Astrocyte of the spinal cord (primary cell): ENCODE measurements around the gene HAUS5.
"Not testable (repeated sequence)": the region's sequence is repeated elsewhere in the genome, so short reads cannot be mapped to it uniquely, and the experiment has no call there.

Experiments used
- DNase-seq: peaks from one replicate; pipeline ENCODE4 v3.0.0; 2011; ENCODE audit warnings: low read depth, low spot score
- H3K4me3 ChIP-seq: 2 replicates; pipeline ENCODE4 v1.5.1; 2011; ENCODE audit warnings: low read depth, mild to moderate bottlenecking, low read length, moderate library complexity
- CTCF ChIP-seq: IDR thresholded peaks from 2 replicates; pipeline ENCODE4 v1.5.1; 2012; ENCODE audit warnings: low read depth, mild to moderate bottlenecking, low read length, inconsistent platforms
- in situ Hi-C: cut with HindIII; loops from 2 replicates; pipeline ENCODE4 v1.10.0; 2017; ENCODE audit warnings: low sequenced_read_pairs

Gene HAUS5

GRCh38 chr19:35644987-35645679 is 32.6 kb downstream of the HAUS5 start:
- H3K4me3 ChIP-seq = peak overlapping the region; percentile 53
- DNase-seq = peak; percentile 47
- in situ Hi-C loops = no loop called here
- TF ChIP-seq CTCF = no peak

DNA sequence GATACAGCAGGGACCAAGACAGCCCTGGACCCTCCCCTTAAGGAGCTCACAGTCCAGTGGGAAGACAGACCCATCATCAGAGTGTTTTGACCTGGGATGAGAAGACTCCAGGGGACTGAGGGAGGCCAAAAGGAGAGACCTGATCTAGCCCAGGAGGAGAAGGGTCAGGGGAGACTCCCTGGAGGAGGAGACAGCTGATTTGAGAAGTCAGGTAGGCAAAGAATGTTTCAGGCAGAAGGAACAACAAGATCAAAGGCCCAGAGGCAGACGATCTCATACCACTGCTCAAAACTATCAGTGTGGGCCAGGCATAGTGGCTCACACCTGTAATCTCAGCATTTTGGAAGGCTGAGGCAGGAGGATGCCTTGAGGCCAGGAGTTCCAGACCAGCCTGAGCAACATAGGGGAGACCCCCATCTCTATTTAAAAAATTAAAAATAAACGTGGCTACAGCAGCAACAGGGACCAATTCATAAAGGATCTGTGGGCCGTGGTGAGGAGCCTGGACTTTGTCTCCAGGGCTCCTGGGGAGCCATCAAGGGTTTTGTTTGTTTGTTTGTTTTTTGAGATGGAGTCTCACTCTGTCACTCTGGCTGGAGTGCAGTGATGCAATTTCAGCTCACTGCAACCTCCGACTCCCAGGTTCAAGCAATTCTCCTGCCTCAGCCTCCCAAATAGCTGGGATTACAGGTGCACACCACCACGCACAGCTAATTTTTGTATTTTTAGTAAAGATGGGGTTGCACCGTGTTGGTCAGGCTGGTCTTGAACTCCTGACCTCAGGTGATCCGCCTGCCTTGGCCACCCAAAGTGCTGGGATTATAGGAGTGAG is 33.4 kb downstream of the HAUS5 start:
- no peak overlapping the region for H3K4me3 ChIP-seq
- in situ Hi-C loops = no loop called here
- no peak for TF ChIP-seq CTCF
- DNase-seq = no peak

DNA sequence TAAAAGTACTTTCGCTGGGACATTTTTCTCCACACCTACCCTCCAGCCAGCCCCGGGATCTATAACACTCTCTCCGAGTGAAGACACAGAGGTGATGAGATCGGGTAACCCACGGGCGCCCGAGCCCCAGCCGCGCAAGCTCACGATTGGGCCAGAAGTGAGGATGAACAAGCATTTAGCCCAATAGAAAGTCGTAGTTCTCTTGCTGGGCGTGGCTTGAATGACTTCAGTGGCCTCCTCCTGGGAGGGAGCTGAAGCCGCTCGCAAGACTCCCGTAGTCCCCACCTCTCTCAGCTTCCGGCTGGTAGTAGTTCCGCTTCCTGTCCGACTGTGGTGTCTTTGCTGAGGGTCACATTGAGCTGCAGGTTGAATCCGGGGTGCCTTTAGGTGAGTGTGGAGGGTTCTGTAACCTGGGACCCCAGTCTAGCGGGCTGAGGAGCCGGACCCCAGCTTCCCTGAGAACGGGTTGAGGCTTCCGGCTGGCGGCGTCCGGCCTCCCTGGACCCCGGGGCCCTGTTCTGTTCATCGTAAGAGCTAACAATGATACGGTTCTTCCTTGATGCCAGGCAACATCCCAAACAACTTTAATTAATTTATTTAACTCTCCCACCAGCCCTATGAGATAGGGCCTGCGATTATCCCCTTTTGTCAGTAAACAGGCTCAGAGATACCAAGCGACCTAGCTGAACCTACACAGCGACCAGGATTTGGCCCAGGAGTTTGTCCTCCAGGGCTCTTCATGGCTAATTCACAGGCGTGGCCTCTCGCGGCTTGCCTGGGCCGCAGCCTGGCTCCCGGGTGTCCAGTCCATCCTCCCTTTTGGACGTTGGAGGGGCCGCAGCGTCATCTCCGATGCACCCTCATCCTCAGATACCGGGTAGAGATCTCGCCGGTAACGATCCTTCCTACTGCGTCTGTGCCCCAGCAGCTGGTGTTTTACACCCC is 35.8 kb downstream of the HAUS5 start, which contains the start of gene COX6B1:
Gene COX6B1 (plus strand): TSS at position 307 of the 945 bp plus-strand sequence. CDS start 2,921 bp downstream, outside the sequence.
- peak within 1 kb of the TSS; percentile 95 for H3K4me3 ChIP-seq
- TF ChIP-seq CTCF = no peak
- in situ Hi-C loops = no loop called here
- DNase-seq = peak; percentile 96

DNA sequence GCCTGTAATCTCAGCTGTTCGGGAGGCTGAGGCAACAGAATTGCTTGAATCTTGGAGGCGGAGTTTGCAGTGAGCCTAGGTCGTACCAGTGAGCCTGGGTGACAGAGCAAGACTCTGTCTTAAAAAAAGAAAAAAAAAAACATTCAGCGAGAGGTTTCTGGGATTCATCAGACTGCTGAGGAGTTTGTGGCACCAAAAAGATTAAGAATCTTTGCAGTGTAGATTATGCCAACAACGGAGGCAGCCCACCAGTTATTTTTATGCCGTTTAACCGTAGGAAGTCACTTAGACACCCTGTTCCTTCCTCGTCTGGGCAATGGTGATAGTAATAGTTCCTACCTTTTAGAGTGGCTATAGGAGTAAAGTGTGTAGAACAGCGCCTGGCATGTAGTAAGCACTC is 38.0 kb downstream of the HAUS5 start:
- H3K4me3 ChIP-seq = no peak overlapping the region
- no peak for TF ChIP-seq CTCF
- in situ Hi-C loops = no loop called here
- no peak for DNase-seq

DNA sequence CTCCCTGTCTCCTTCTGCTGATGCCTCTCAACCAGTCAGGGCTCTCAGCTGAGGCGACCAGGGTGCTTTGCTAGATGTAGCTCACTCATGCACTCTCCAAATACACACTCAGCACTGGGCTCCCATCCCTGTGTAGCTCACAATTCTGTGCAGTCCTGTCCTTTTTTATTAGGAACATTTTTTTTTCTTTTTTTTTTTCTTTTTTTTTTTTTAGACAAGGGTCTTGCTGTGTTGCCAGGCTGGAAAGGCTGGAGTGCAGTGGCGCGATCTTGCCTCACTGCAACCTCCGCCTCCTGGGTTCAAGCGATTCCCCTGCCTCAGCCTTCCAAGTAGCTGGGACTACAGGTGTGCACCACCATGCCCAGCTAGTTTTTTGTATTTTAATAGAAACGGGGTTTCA is 42.3 kb downstream of the HAUS5 start:
- DNase-seq, in situ Hi-C loops, H3K4me3 ChIP-seq: not testable (repeated sequence)

- DNase-seq = no peak
- H3K4me3 ChIP-seq = no peak overlapping the region
- in situ Hi-C loops = no loop called here
- no peak for TF ChIP-seq CTCF
Measured at GRCh38 chr19:35655600-35655999, 43.1 kb downstream of the HAUS5 start.
